MCF 10A (cell line): ENCODE data around the gene SPATA13. TPM values are rescaled to one million over a fixed set of nuclear protein-coding genes. Genes with fewer than 3 reads are reported as not detected.
"Not testable (repeated sequence)": the region's sequence is repeated elsewhere in the genome, so short reads cannot be mapped to it uniquely, and the experiment has no call there.

ENCODE experiments used
- BruUV-seq: library from RNA; stranded (reverse); fragments of 400-500 nt; replicated peaks from 2 replicates; lab custom pipeline; 2021; lab: Mats Ljungman, UMichigan
- CTCF ChIA-PET: fragments of 300-600 bp; sonication (Branson Sonifier 250); formaldehyde crosslinking; extraction: SDS; loops from one replicate; lab custom pipeline; 2021; ENCODE audit warnings: antibody characterized with exemption, inconsistent platforms; lab: Yijun Ruan, JAX
- POLR2A ChIA-PET: fragments of 300-600, 350-650 bp; sonication (Branson Sonifier 250); formaldehyde crosslinking; extraction: SDS; loops from one replicate; lab custom pipeline; 2020; ENCODE audit warnings: antibody characterized with exemption, inconsistent platforms; lab: Yijun Ruan, JAX
- DNase-seq: peaks from one replicate; pipeline ENCODE4 v3.0.0-alpha.2; 2018; ENCODE audit not compliant: unreplicated experiment
- H3K27ac Mint-ChIP-seq: one replicate; pipeline ENCODE4 v1.8.0; 2022; ENCODE audit warnings: mild to moderate bottlenecking, low read depth, mixed read lengths; ENCODE audit not compliant: unreplicated experiment
- H3K27me3 Mint-ChIP-seq: one replicate; pipeline ENCODE4 v1.8.0; 2022; ENCODE audit warnings: mixed read lengths; ENCODE audit not compliant: insufficient read depth, unreplicated experiment
- H3K36me3 Mint-ChIP-seq: one replicate; pipeline ENCODE4 v1.8.0; 2022; ENCODE audit warnings: mild to moderate bottlenecking, moderate library complexity, mixed read lengths; ENCODE audit not compliant: insufficient read depth, unreplicated experiment
- H3K4me1 Mint-ChIP-seq: one replicate; pipeline ENCODE4 v1.8.0; 2022; ENCODE audit warnings: mixed read lengths; ENCODE audit not compliant: insufficient read depth, unreplicated experiment
- H3K4me3 Mint-ChIP-seq: one replicate; pipeline ENCODE4 v1.8.0; 2022; ENCODE audit warnings: mild to moderate bottlenecking, moderate library complexity, mixed read lengths; ENCODE audit not compliant: unreplicated experiment
- H3K9me3 Mint-ChIP-seq: one replicate; pipeline ENCODE4 v1.8.0; 2022; ENCODE audit warnings: mixed read lengths; ENCODE audit not compliant: unreplicated experiment
- intact Hi-C: fragments of 100-400 bp; cut with micrococcal nuclease; formaldehyde crosslinking; loops from 2 replicates; pipeline ENCODE4 v1.14.1; 2022
- total RNA-seq: library from RNA; stranded (reverse); gene quantifications from 2 replicates; pipeline ENCODE4 v1.2.3, GENCODE V29; 2022
- TF ChIP-seq, protein P1 (sequence below): fragments of 200-600 bp; IDR thresholded peaks from one replicate; pipeline ENCODE4 v1.8.0; 2022; ENCODE audit warnings: antibody characterized with exemption, mild to moderate bottlenecking; ENCODE audit not compliant: unreplicated experiment

SPATA13 gene
- total RNA-seq, 1 experiment from 2014 or later = 2.2 TPM

DNA sequence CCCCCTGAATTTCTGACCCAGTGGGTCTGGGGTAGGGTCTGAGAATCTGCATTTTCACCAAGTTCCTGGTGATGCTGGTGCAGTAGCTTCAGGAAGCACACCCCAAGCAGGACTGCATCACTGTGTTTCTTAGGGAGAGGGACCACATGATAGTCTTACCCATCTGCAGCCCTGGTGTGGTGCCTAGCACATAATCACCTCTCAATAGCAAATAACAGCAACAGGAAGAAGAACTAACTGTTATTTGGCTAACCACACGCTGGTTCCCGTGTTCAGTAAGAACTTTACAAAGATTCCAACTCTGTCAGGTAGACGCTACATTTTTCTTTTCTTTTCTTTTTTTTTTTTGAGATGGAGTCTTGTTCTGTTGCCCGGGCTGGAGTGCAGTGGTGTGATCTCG is 41.9 kb upstream of the SPATA13 start:
- TF ChIP-seq, protein P1, sequence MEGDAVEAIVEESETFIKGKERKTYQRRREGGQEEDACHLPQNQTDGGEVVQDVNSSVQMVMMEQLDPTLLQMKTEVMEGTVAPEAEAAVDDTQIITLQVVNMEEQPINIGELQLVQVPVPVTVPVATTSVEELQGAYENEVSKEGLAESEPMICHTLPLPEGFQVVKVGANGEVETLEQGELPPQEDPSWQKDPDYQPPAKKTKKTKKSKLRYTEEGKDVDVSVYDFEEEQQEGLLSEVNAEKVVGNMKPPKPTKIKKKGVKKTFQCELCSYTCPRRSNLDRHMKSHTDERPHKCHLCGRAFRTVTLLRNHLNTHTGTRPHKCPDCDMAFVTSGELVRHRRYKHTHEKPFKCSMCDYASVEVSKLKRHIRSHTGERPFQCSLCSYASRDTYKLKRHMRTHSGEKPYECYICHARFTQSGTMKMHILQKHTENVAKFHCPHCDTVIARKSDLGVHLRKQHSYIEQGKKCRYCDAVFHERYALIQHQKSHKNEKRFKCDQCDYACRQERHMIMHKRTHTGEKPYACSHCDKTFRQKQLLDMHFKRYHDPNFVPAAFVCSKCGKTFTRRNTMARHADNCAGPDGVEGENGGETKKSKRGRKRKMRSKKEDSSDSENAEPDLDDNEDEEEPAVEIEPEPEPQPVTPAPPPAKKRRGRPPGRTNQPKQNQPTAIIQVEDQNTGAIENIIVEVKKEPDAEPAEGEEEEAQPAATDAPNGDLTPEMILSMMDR = no peak
- intact Hi-C loops = no loop called here
- H3K4me1 Mint-ChIP-seq = no peaks in the 10 kb centered on the region
- ChIA-PET POLR2A (no interaction called here), CTCF (no interaction called here)
- H3K4me3 Mint-ChIP-seq = no peak overlapping the region
- H3K9me3 Mint-ChIP-seq = no peaks in the 10 kb centered on the region
- no peak for DNase-seq
- H3K27me3 Mint-ChIP-seq = peaks cover 36% of the 10 kb centered on the region
- BruUV-seq = no TSS peak
- H3K27ac Mint-ChIP-seq = no peak overlapping the region
- no peaks in the 10 kb centered on the region for H3K36me3 Mint-ChIP-seq

DNA sequence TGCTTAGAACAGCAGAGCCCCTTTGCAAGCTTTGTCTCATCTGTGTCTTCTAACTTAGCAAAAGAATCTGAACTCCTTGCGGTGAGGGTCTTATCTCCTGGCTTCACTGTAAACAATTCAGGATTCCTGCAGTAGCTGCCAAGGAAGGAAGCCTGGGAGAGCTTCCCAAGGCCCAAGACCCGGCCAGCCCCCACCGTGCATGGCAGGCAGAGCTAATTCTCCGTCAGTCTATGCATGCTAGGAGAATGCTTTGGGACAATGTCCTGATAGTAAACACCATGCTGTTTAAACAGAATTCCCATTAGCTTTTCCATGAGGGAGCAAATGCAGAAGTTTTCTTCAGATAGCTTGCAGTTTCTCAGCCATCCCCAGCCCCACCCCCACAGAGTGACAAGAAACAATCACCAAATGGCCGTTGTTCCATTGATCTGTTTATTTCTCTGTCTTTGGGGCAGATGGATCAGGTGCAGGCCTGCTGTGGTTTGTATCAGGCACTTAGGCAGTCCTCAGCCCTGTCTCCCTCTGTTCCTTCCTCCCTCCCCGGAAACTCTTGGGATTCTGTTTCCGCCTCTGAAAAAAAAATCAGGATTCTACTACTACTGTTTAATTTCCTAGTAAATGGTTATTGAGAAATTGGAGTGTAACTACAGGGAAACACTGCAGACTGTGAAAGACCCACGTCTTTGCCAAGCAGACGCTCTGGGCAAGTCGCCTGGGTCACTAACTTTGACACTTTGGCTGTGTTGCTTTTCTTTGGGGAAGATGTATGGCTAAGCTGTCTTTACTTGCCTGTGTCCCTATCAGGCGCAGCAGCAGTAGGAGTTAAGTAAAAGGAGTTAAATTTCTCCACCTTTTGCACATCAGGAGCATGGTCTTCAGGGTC is 40.7 kb upstream of the SPATA13 start:
- ChIA-PET CTCF (interaction anchor here (0.6 to 1.2 kb wide), 2 partner anchors 14 to 109 kb away, joined by 3 to 4 read pairs; no protein-coding TSS in a partner anchor), POLR2A (interaction anchor here (0.5 to 0.6 kb wide), 2 partner anchors 58 to 805 kb away, joined by 3 read pairs; no protein-coding TSS in a partner anchor)
- H3K27ac Mint-ChIP-seq = no peak overlapping the region
- no peaks in the 10 kb centered on the region for H3K36me3 Mint-ChIP-seq
- no peaks in the 10 kb centered on the region for H3K9me3 Mint-ChIP-seq
- TF ChIP-seq, protein P1 = no peak
- DNase-seq = no peak
- intact Hi-C loops = no loop called here
- H3K27me3 Mint-ChIP-seq = peaks cover 48% of the 10 kb centered on the region
- no peaks in the 10 kb centered on the region for H3K4me1 Mint-ChIP-seq
- H3K4me3 Mint-ChIP-seq = no peak overlapping the region
- BruUV-seq = no TSS peak

DNA sequence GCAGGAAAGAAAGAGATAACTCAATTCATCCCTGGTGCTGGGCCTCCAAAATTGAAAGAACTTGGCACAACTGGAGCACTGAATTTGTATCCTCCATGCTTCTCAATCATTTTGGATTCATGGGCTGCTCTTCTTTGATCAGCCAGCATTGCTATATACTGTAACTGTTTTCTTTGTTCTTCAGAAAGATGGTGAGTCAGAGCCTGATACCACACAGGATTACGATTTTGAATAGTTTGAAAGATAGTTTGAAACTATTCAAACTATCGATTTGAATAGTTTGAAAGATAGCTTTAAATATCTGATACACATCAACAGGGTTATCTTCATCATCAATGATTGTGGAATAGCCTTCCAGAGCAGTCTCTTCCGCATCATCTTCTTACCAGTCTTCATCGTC is 38.5 kb upstream of the SPATA13 start:
- POLR2A ChIA-PET, DNase-seq, H3K9me3 Mint-ChIP-seq, H3K4me1 Mint-ChIP-seq, H3K27ac Mint-ChIP-seq, intact Hi-C loops, H3K4me3 Mint-ChIP-seq, H3K36me3 Mint-ChIP-seq, BruUV-seq: not testable (repeated sequence)
- H3K27me3 Mint-ChIP-seq = peaks cover 59% of the 10 kb centered on the region
- CTCF ChIA-PET = interaction anchor here (0.8 to 1.0 kb wide), 2 partner anchors 16 to 106 kb away, joined by 3 read pairs; no protein-coding TSS in a partner anchor

DNA sequence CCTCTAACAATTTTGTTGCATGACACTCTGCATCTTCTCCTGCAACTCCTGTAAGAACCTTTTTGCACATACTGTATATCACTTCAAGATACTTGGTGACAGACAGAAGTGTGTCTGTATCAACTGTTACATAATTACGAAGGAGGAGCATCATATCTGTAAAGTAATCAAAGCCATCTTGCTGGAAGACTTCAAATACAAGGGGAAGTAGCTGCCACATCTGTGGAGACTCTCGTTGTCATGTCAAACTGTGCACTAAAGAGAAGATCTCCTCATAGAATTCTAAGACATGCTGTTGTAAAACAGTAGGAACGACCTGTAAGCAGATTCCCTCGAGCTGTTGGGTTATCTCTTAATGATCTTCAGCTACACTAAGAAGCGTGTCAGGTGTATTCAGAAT is 38.0 kb upstream of the SPATA13 start:
- Mint-ChIP-seq H3K4me1 (no peaks in the 10 kb centered on the region), H3K27ac (no peak overlapping the region), H3K36me3 (no peaks in the 10 kb centered on the region), H3K4me3 (no peak overlapping the region), H3K27me3 (peaks cover 59% of the 10 kb centered on the region), H3K9me3 (no peaks in the 10 kb centered on the region)
- ChIA-PET CTCF (interaction anchor here (0.5 to 0.6 kb wide), 2 partner anchors 148 to 1079 kb away, joined by 3 read pairs; no protein-coding TSS in a partner anchor), POLR2A (no interaction called here)
- TF ChIP-seq, protein P1 = no peak
- no TSS peak for BruUV-seq
- DNase-seq = no peak
- intact Hi-C loops = no loop called here
